Occipital lobe (tissue), 2 donors: ENCODE measurements around the gene KRT38. TPM values are rescaled to one million over a fixed set of nuclear protein-coding genes. Genes with fewer than 3 reads are reported as not detected.
"Not testable (repeated sequence)": the region's sequence is repeated elsewhere in the genome, so short reads cannot be mapped to it uniquely, and the experiment has no call there.

ENCODE experiments used
- DNase-seq: peaks from one replicate; lab custom pipeline; 2025; lab: John Stamatoyannopoulos, UW
- total RNA-seq: library from RNA; depleted of rRNA; stranded (reverse); fragments of >200 nt; gene quantifications from one replicate; pipeline ENCODE4 v1.2.3, GENCODE V29; 2014

The KRT38 gene
- total RNA-seq, 1 donor from 2014 or later, result not detected

GRCh38 chr17:41422586-41422985 lies 18.2 kb downstream of the KRT38 start:
- not testable (repeated sequence) for DNase-seq

- no peak for DNase-seq
Observed at GRCh38 chr17:41421617-41422016, 19.2 kb downstream of the KRT38 start.

GRCh38 chr17:41421116-41421515 lies 19.7 kb downstream of the KRT38 start:
- no peak for DNase-seq

- DNase-seq, result no peak
Observed at GRCh38 chr17:41420134-41420533, 20.6 kb downstream of the KRT38 start.

GRCh38 chr17:41419716-41420115 lies 21.1 kb downstream of the KRT38 start:
- no peak for DNase-seq

- no peak for DNase-seq
Observed at GRCh38 chr17:41418116-41418860, 22.5 kb downstream of the KRT38 start.

GRCh38 chr17:41417576-41418015 lies 23.2 kb downstream of the KRT38 start:
- no peak for DNase-seq

GRCh38 chr17:41417127-41417526 lies 23.7 kb downstream of the KRT38 start:
- DNase-seq, result no peak

GRCh38 chr17:41416479-41416878 lies 24.3 kb downstream of the KRT38 start:
- no peak for DNase-seq

- DNase-seq, result no peak
Observed at GRCh38 chr17:41415833-41416335, 24.9 kb downstream of the KRT38 start.

- no peak for DNase-seq
Observed at GRCh38 chr17:41415411-41415810, 25.4 kb downstream of the KRT38 start.

GRCh38 chr17:41413982-41414381 lies 26.8 kb downstream of the KRT38 start:
- no peak for DNase-seq

- no peak for DNase-seq
Observed at GRCh38 chr17:41413353-41413957, 27.3 kb downstream of the KRT38 start.

- no peak for DNase-seq
Observed at GRCh38 chr17:41411072-41411840, 29.5 kb downstream of the KRT38 start.

GRCh38 chr17:41407226-41407625 lies 33.6 kb downstream of the KRT38 start:
- DNase-seq, result no peak

- DNase-seq, result no peak
Observed at GRCh38 chr17:41406205-41406604, 34.6 kb downstream of the KRT38 start.

- DNase-seq, result no peak
Observed at GRCh38 chr17:41404024-41404671, 36.6 kb downstream of the KRT38 start.

- no peak for DNase-seq
Observed at GRCh38 chr17:41403404-41404023, 37.3 kb downstream of the KRT38 start.

GRCh38 chr17:41402161-41402560 lies 38.6 kb downstream of the KRT38 start:
- no peak for DNase-seq

GRCh38 chr17:41396996-41397660 lies 43.7 kb downstream of the KRT38 start, which contains the start of gene KRT31:
Gene KRT31, minus strand, starts transcription at chr17:41397608. Its CDS starts 69 bp downstream, at chr17:41397539.
- DNase-seq, result no peak
